ENCODE data around the gene FBXO31.

DNA sequence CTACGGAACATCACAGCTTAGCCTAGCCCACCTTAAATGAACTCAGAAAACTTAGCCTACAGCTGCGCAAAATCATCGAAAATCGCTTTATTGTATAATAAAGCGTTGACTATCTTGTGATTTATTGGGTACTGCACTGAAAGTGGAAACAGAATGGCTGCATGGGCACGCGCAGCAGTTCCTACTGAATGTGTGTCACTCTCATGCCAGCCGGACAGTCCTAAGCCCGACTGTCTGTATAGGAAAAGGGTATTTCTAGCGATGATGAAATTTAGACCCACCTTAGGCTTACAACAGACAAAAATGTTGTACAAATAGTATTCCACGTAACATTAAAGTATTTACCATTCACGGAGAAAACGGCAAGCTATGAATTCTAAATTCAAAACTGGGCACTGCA, 9.3 kb downstream of the FBXO31 start:
- no peak for TF ChIP-seq EP300 (IDR thresholded peaks at IDR 0.05)
- TF ChIP-seq, protein P1, sequence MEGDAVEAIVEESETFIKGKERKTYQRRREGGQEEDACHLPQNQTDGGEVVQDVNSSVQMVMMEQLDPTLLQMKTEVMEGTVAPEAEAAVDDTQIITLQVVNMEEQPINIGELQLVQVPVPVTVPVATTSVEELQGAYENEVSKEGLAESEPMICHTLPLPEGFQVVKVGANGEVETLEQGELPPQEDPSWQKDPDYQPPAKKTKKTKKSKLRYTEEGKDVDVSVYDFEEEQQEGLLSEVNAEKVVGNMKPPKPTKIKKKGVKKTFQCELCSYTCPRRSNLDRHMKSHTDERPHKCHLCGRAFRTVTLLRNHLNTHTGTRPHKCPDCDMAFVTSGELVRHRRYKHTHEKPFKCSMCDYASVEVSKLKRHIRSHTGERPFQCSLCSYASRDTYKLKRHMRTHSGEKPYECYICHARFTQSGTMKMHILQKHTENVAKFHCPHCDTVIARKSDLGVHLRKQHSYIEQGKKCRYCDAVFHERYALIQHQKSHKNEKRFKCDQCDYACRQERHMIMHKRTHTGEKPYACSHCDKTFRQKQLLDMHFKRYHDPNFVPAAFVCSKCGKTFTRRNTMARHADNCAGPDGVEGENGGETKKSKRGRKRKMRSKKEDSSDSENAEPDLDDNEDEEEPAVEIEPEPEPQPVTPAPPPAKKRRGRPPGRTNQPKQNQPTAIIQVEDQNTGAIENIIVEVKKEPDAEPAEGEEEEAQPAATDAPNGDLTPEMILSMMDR (IDR thresholded peaks at IDR 0.05), result no peak

Measured in sigmoid colon (tissue), 4 donors.